Hypothalamus (tissue), 51 donors: ENCODE data around the gene GTF3C6.
"Not testable (repeated sequence)": the region's sequence is repeated elsewhere in the genome, so short reads cannot be mapped to it uniquely, and the experiment has no call there.

ENCODE experiments used
- DNase-seq, 51 donors: peaks; one replicate each; lab custom pipeline; 2025; lab: John Stamatoyannopoulos, UW

GTF3C6 gene, protein sequence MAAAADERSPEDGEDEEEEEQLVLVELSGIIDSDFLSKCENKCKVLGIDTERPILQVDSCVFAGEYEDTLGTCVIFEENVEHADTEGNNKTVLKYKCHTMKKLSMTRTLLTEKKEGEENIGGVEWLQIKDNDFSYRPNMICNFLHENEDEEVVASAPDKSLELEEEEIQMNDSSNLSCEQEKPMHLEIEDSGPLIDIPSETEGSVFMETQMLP

DNA sequence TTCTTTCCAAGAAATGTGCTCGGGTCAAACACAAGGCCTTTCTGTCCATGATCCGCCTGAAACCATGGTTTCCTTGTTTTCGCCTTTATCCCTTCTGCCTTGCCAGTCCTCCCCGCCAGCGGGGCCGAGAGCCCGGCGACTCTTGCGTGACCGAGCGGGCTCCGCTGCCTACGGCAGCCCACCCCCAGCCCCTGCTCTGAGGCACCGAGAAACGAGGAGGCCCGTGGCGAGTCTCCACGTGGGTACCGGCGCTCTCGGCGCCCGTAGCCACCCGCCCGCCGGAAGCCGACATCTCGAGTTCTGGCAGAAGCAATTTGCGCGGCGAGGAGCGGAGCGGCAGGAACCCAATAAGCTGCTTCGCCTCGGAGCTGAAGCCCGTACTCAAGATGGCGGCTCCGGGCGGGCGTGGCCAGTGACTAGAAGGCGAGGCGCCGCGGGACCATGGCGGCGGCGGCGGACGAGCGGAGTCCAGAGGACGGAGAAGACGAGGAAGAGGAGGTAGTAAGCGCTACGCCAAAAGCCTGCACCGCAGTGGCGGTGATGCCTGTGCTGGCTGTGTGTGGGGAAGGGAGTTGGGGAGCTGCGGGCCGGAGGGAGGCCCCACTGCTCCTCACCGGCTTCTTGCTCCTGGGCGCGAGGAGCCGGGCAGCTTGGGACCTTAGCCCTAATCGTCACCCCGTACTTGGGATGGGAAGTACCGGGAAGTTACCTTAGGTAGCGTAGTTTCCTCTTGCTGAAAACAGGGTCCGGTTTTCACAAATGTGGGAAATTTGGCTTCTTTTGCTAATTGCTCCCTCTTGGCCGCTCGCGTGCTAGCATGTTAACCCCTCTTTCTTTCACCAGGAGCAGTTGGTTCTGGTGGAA is at the start of gene GTF3C6:
Gene GTF3C6 (plus strand): TSS at position 378 of the 864 bp plus-strand sequence. CDS start 64 bp downstream, at position 442.
- DNase-seq: peak; percentile 59 to 96 (median 89)

DNA sequence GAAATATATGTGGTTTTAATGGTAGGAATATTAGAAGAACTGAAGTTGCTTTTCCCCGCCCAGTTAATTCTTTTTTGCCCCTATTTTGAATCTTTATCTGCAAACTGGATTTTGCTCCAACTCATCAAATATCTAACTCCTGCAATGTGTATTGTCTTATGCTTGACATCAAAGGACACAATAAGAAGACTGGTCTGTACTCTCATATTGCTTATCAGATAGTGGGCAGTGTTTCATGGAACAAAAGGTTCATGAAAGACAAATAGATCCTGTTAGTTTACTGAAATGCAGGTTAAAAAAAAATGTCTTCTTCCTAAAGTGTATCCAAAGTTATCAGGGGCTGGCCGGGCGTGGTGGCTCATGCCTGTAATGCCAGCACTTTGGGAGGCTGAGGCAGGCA is 27.7 kb upstream of the GTF3C6 start:
- DNase-seq: no peak

DNA sequence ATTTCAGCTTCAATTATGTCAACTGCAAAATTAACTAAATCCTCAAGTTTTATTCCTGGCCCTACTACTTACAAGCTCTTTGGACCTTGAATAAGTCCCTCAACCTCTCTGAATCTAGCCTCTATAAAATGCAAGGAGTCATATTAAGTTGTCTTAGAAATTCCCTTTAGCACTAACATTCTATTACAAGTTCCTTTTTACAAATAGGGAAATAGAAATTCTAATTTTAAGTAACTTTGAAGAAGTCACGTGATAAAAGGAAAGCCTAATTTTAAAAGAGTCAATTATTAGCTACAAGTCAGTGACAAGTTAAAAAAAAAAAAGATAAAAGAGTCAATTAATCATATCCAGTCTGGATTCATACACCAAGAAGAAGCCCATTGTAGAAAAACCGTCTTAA is 24.6 kb upstream of the GTF3C6 start:
- no peak for DNase-seq

DNA sequence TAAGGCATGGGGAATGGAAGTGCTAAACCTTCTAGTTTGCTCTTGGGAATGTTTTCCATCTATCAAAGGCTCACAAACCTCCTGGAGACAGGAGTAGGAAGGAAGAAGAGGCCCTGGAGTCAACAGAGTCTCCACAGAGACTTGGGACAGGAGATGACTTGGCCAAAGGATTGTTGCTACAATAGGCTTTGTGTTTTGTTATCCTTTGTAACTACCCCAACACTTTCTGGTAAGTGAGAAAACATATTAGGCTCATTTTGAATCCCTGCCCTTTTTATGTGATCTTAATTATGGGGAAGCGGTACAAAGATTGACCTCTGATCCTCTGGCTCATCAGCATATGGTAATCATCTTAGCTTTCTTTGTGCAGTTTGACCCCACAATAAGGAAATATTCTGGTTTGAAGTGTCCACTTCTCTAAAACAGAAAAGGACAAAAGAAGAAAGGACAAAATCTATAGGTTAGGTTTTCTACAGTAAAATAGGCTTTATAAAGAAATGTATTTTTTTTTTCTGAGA is 24.1 kb upstream of the GTF3C6 start:
- DNase-seq: no peak

DNA sequence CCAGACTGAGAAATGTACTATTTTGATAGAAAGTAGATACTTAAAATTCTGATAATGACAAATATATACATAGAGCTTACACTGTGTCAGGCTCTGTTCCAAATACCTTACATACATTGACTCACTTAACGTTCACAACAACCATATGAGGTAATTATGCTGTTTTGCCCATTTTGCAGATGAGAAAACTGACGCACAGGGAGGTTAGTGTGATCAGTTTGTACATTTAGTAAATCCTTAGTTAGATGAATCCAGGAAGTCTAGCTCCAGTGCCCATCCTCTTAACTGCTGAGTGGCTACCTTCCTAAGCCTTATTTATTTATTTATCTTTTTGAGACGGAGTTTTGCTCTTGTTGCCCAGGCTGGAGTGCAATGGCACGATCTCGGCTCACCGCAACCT is 23.3 kb upstream of the GTF3C6 start:
- DNase-seq: no peak

DNA sequence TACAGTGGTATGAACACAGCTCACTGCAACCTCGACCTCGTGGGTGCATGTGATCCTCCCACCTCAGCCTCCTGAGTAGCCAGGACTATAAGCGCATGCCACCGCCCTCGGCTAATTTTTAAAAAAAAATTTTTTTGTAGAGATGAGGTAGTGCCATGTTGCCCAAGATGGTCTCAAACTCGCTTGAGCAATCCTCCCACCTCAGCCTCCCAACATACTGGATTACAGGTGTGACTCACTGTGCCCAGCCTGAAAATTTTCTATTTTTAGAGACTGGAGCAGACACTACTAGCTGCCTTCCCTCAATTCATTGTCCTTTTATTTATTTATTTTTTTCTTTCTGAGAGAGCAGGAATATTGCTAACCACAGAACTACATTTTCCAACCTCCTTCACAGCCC is 20.3 kb upstream of the GTF3C6 start:
- DNase-seq: no peak

DNA sequence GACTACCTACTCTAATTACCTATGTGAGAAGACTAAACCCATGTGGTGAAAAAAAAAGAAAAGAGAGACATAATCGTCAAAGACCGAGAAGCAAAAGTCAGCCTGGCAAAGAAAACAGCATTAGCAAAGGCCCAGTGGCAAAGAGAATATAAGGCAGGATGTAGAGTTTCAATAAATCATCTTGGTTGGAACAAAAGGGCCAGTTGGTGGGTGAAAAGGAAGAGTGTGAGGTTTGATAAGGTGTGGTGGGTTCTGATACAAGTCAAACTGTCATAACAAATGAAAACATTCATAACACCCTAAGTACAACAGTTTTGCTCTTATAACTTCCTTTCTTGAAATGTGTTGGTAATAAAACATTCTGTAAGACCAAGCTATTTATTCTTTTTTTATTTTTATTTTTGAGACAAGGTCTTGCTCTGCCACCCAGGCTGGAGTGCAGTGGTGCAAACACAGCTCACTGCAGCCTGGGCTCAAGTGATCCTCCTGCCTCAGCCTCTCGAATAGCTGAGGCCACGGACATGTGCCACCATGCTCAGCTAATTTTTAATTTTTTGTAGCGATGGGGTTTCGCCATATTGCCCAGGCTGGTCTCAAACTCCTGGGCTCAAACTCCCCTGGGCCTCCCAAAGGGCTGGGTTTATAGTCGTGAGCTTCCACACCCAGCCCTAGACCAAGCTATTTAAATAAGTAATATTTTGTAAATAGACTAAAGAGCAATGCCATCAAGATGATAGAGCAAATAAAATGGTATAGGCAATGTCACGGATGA is 18.9 kb upstream of the GTF3C6 start:
- DNase-seq: no peak

DNA sequence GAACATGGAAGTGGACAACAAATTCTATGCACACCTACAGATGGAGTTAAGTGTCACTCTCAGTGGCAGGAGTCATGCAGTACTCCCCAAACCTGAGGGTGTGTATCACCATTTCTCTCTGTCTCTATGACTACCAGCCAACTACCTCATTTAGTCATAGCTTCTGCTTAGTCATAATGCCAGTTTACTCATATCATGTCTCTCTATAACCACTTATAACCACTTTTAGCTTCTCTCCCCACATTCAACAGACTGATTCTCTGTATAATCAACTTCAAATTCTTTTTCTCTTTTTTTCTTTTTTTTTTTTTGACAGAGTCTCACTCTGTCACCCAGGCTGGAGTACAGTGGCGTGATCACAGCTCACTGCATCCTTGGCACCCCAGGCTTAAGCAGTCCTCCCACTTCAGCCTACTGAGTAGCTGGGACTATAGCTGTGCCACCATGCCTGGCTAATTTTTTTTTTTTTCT is 13.8 kb upstream of the GTF3C6 start:
- peak in 2 of 51 donors; percentile 14 to 24 for DNase-seq

DNA sequence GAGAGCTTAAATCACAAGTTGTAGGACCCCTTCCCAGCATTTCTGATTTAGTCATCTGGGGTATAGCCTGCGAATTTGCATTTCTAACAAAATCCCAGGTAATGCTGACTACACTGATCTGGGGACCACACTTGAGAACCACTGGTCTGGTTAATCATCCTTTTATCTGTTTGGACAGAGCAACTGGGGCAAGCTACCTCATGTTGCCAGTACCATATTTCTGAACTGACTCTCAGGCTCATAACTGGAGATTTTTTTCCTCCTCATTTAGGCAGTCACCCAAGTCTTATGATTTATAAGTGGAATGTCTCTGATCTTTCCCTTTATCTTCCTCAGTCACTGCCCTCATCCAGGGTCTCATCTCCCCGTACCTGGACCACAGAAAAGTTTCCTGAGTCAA is 12.0 kb upstream of the GTF3C6 start:
- DNase-seq: no peak

DNA sequence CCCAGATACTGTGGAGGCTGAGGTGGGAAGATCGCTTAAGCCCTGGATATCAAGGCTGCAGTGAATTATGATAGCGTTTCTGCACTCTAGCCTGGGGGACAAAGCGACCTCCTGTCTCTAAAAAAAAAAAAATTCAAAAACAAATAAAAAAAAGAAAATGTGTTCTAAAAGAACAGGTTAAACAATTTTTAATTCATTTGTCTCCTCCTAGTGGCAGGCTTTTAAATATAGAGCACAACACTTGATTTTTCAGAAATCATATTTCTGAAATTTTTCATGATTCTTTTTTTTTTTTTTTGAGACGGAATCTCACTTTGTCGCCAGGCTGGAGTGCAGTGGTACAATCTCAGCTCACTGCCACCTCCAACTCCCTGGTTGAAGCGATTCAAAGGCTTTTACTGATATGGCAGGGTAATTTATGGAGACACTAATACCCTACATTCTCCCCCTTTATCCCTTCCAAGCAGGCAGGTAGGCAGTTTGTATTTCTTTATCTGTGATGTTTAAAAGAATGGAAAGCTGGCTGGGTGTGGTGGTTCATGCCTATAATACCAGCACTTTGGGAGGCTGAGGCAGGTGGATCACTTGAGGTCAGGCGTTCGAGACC is 8.7 kb upstream of the GTF3C6 start:
- DNase-seq: peak in 2 of 51 donors; percentile 11 to 22

DNA sequence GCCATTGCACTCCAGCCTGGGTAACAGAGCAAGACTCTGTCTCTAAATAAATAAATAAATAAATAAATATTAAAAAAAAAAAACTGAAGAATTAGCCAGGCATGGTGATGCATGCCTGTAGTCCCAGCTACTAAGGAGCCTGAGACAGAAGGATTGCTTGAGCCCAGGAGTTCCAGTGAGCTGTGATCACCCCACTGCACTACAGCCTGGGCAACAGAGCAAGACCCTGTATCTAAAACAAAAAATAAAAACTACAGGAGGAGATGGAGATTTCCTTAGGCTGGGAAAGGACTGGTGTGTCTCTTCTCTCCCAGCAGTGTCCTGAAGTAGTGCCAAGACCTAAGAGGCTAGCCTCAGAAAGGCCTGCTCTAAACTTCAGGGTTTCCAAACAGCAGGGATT is 8.1 kb upstream of the GTF3C6 start:
- DNase-seq: no peak

DNA sequence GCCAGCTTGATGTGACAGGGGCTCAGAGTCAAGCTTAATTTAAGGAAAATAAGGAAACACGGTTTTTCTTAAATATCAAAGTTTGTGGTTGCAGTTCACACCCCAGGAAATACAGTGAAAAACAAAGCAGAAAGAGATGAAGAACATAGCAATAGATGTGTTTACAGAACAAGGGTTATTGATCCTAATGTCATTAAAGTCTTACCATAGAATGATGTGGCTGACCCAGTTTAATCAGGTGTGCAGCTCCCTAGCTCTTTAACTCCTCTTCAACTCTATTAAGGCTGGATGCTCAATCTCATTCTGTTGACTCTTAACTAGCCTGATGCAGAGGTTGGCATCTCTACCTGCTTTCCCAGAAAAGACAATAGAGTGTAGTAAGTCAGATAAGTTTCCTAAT is 7.5 kb upstream of the GTF3C6 start:
- no peak for DNase-seq

DNA sequence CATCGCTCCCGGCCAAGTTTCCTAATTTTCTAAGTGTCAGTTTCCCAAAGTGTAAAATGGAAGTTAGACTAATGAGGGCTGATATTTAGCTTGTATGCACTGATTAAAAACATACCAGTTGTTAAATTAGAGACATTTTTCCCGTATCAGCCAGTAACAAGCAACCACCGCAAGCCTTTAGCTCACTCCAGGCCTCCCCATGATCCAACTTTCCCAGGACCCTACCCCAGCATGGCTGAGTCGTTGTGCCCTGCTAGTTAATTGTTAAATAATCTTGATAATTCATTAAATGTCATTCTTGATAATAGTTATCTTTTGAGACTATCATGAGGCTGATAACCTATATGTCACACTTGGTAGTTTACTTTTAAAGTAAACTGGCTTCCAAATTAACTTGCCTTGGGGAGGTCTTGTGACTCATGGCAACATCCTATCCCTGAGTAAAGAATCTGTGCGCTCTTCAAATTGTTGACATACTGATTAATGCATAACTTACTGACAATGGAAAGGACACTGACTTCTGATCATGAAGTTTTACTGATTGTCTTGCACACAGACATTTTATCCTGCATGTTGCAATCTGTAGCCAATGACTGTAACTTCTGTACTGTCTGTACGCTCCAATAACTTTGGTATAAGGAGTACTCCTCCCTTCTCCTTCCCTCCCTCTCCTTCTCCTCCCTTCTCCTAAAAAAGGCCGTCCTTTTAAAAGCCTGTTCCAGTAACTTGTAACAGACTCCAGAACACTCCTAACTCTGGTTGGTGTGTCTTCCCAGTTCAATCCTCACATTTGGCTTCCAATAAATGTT is 6.3 kb upstream of the GTF3C6 start:
- no peak for DNase-seq

DNA sequence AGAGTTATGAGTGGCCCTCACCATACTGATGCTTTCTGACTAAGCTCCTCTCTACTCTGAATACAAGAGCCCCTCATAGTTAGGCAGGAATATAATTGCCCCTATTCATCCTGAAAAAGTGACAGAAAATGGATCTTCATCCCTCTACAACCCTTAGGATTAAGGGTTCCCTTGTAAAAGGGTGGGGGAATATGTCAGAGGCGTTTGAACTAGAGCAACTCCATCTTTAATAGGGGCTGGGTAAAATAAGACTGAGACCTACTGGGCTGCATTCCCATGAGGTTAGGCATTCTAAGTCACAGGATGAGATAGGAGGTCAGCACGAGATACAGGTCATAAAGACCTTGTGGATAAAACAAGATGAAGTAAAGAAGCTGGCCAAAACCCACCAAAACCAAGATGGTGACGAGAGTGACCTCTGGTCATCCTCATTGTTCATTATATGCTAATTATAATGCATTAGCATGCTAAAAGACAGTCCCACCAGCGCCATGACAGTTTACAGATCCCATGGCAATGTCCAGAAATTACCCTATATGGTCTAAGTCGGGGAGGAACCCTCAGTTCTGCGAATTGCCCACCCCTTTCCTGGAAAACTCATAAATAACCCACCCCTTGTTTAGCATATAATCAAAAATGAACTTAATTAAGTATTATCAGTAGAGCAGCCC is 4.7 kb upstream of the GTF3C6 start:
- no peak for DNase-seq

DNA sequence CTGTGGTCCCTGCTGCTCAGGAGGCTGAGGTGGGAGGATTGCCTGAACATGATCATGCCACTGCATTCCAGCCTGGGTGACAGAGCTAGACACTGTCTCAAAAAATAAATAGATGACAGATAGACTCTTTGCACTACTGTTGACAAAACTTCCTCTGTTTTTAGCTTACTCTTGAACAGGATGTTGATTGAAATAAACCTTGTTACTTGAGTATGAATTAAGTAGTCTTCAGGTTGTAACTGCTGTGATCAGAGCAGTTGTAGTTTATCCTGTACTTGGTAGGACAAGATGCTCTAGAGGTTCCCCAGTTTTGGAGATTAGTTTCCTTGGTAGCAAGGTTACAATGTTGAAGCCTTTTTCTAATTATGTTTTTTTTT is 1.5 kb downstream of the GTF3C6 start:
- DNase-seq: no peak

DNA sequence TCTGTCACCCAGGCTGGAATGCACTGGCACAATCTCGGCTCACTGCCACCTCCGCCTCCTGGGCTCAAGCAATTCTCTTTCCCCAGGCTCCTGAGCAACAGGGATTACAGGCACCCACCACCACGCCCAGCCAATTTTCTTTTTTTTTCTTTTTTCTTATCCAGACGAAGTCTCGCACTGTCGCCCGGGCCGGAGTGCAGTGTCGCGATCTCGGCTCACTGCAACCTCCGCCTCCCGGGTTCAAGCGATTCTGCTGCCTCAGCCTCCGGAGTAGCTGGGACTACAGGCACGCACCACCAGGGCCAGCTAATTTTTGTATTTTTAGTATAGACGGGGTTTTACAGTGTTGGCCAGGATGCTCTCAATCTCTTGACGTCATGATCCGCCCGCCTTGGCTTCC is 4.1 kb downstream of the GTF3C6 start:
- not testable (repeated sequence) for DNase-seq

DNA sequence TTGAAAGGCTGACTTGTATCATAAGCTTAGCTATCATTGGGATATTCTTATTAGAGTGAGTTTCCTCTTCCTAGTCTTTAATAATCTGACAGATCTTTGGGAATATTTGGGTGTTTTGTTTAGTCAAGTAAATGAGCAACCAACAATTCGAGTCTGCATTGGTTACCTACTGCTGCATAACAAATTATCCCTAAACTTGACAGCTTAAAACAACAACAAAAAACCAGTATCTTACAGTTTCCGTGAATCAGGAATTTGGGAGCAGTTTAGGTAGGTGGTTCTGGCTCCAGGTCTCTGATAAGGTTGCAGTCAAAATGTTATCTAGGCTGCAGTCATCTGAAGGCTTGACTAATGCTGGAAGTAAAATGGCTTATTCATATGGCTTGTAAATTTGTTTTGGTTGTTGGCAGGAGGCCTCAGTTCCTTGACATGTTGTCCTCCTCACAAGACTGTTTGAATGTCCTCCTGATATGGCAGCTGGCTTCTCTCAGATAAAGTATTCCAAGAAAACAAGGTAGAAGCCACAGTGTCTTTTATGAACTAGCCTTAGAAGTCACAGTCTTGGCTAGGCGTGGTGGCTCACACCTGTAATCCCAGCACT is 7.2 kb downstream of the GTF3C6 start:
- DNase-seq: no peak

DNA sequence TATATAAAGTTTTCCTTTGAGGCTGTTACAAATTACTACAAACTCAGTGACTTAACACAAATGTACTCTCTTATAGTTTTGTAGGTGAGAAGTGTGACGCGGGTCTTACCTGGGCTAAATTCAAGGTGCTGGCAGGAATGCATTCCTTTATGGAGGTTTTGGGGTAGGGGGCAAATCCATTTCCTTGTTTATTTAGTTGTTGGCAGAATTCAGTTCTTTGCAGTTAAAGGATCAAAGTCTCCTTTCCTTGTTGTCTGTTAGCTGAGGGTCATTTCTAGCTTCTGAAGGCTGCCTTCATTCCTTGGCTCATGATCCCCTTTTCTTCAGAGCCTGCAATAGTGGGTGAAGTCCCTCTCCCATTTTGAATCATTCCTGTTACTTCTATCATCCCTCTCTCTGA is 10.2 kb downstream of the GTF3C6 start:
- not testable (repeated sequence) for DNase-seq

DNA sequence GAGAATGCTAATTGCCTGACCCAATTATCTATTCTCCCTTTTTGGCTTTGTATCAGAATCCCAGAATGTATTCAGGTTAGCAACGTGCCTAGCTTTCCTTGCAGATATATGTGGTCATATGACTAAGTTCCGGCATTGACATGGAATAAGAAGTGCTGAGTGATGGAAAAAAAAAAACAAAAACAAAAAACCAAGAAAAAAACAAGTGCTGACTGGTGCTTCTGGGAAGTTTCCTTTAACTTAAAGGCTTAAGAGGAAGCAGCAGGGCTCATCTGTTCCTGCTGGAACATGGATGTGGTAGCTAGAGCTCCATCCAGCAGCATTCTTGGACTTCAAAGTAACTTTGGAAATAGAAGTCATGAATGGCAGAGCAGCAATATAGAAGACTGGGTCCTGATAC is 13.0 kb downstream of the GTF3C6 start:
- no peak for DNase-seq
